Sigmoid colon (tissue), 4 donors: ENCODE data around the gene USH2A.

Experiments used
- POLR2A ChIP-seq, 2 donors: fragments of 450-650 bp; IDR thresholded peaks; one replicate each; pipeline ENCODE4 v1.6.1; 2016; ENCODE audit warnings: antibody characterized with exemption in 2 of 2, mild to moderate bottlenecking in 2 of 2, moderate library complexity in 2 of 2
- POLR2AphosphoS5 ChIP-seq, 4 donors: sonication (generic); formaldehyde crosslinking; IDR thresholded peaks; one replicate each; pipeline ENCODE4 v1.6.1; 2017; ENCODE audit warnings: antibody characterized with exemption in 4 of 4
- TF ChIP-seq, protein P1 (sequence below), 4 experiments: fragments of 450-650 bp in 3 of 4; fragments of 200-600 bp in 1 of 4; IDR thresholded peaks; one replicate each; pipeline ENCODE4 v1.5.1; 2016 to 2019; ENCODE audit warnings: antibody characterized with exemption in 4 of 4, mild to moderate bottlenecking in 3 of 4, moderate library complexity in 2 of 4

DNA sequence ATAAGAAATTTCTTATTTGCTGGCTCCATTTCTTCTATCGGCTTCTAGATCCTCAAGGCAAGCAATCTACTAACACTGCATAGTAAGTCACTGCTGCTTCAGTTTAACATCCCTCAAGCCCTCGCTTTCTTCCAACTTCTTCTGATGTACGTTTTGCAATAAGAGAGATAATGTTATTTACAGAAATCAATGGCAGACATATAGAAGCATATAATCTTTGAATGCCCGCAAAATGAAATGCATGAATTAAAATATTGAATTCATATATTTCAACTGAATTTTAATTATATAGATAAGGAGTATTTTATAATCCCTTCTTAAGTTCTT is 712.4 kb downstream of the USH2A start:
- TF ChIP-seq, protein P1, sequence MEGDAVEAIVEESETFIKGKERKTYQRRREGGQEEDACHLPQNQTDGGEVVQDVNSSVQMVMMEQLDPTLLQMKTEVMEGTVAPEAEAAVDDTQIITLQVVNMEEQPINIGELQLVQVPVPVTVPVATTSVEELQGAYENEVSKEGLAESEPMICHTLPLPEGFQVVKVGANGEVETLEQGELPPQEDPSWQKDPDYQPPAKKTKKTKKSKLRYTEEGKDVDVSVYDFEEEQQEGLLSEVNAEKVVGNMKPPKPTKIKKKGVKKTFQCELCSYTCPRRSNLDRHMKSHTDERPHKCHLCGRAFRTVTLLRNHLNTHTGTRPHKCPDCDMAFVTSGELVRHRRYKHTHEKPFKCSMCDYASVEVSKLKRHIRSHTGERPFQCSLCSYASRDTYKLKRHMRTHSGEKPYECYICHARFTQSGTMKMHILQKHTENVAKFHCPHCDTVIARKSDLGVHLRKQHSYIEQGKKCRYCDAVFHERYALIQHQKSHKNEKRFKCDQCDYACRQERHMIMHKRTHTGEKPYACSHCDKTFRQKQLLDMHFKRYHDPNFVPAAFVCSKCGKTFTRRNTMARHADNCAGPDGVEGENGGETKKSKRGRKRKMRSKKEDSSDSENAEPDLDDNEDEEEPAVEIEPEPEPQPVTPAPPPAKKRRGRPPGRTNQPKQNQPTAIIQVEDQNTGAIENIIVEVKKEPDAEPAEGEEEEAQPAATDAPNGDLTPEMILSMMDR (IDR thresholded peaks at IDR 0.05) = no peak
- TF ChIP-seq POLR2A (IDR thresholded peaks at IDR 0.05) (no peak), POLR2AphosphoS5 (IDR thresholded peaks at IDR 0.05) (no peak)
